H9 (cell line): ENCODE data around the gene CYP19A1. TPM values are rescaled to one million over a fixed set of nuclear protein-coding genes. Genes with fewer than 3 reads are reported as not detected.

Experiments
- DNase-seq: peaks from one replicate; pipeline ENCODE4 v3.0.0-alpha.2; 2017
- H2AFZ ChIP-seq: one replicate; pipeline ENCODE4 v1.6.1; 2013; ENCODE audit warnings: mild to moderate bottlenecking, low read length, control low read depth, moderate library complexity
- H2AK5ac ChIP-seq: 2 replicates; pipeline ENCODE4 v1.6.1; 2013; ENCODE audit warnings: low read length, control low read depth, mixed read lengths; ENCODE audit not compliant: insufficient read length
- H2BK120ac ChIP-seq: one replicate; pipeline ENCODE4 v1.6.1; 2013; ENCODE audit warnings: low read depth, mild to moderate bottlenecking, low read length, control low read depth, inconsistent platforms; ENCODE audit not compliant: poor library complexity, severe bottlenecking
- H2BK12ac ChIP-seq: 2 replicates; pipeline ENCODE4 v1.6.1; 2013; ENCODE audit warnings: low read length, control low read depth, mixed read lengths, low read depth; ENCODE audit not compliant: insufficient read length
- H2BK15ac ChIP-seq: 2 replicates; pipeline ENCODE4 v1.6.1; 2013; ENCODE audit warnings: low read depth, low read length, control low read depth
- H2BK20ac ChIP-seq: one replicate; pipeline ENCODE4 v1.6.1; 2013; ENCODE audit warnings: low read depth, mild to moderate bottlenecking, low read length, control low read depth, inconsistent platforms; ENCODE audit not compliant: poor library complexity, severe bottlenecking
- H2BK5ac ChIP-seq: 2 replicates; pipeline ENCODE4 v1.6.1; 2013; ENCODE audit warnings: low read length, control low read depth, mixed read lengths; ENCODE audit not compliant: insufficient read length
- H3K14ac ChIP-seq: 2 replicates; pipeline ENCODE4 v1.6.1; 2013; ENCODE audit warnings: low read length, control low read depth; ENCODE audit not compliant: insufficient read depth
- H3K18ac ChIP-seq: 2 replicates; pipeline ENCODE4 v1.6.1; 2013; ENCODE audit warnings: low read depth, mild to moderate bottlenecking, mixed read lengths, low read length, control low read depth; ENCODE audit not compliant: insufficient read length
- H3K23ac ChIP-seq: 2 replicates; pipeline ENCODE4 v1.6.1; 2013; ENCODE audit warnings: low read length, control low read depth, mixed read lengths, low read depth; ENCODE audit not compliant: insufficient read length
- H3K23me2 ChIP-seq: 2 replicates; pipeline ENCODE4 v1.6.1; 2013; ENCODE audit warnings: low read depth, mild to moderate bottlenecking, mixed read lengths, low read length, control low read depth; ENCODE audit not compliant: insufficient read length, poor library complexity, severe bottlenecking
- H3K27ac ChIP-seq: 2 replicates; pipeline ENCODE4 v1.5.1; 2013; ENCODE audit warnings: low read length, control low read depth, mixed read lengths, low read depth; ENCODE audit not compliant: insufficient read length
- H3K27me3 ChIP-seq: 2 replicates; pipeline ENCODE4 v1.6.1; 2013; ENCODE audit warnings: low read length, control low read depth, inconsistent platforms; ENCODE audit not compliant: insufficient read depth
- H3K4ac ChIP-seq: 2 replicates; pipeline ENCODE4 v1.6.1; 2013; ENCODE audit warnings: low read depth, mild to moderate bottlenecking, control low read depth, inconsistent platforms, low read length, moderate library complexity
- H3K4me1 ChIP-seq: 2 replicates; pipeline ENCODE4 v1.6.1; 2013; ENCODE audit warnings: low read length, control low read depth, inconsistent platforms; ENCODE audit not compliant: insufficient read depth
- H3K4me2 ChIP-seq: 2 replicates; pipeline ENCODE4 v1.6.1; 2013; ENCODE audit warnings: low read length, control low read depth, mixed read lengths; ENCODE audit not compliant: insufficient read length, insufficient read depth
- H3K56ac ChIP-seq: 2 replicates; pipeline ENCODE4 v1.6.1; 2013; ENCODE audit warnings: low read depth, mild to moderate bottlenecking, mixed read lengths, low read length, control low read depth; ENCODE audit not compliant: insufficient read length
- H3K79me1 ChIP-seq: 2 replicates; pipeline ENCODE4 v1.6.1; 2013; ENCODE audit warnings: low read depth, mild to moderate bottlenecking, moderate library complexity, low read length, control low read depth, inconsistent platforms; ENCODE audit not compliant: insufficient read depth, poor library complexity, severe bottlenecking
- H3K79me2 ChIP-seq: 2 replicates; pipeline ENCODE4 v1.6.1; 2013; ENCODE audit warnings: low read length, control low read depth, inconsistent platforms; ENCODE audit not compliant: insufficient read depth
- H3K9ac ChIP-seq: 2 replicates; pipeline ENCODE4 v1.6.1; 2013; ENCODE audit warnings: low read length, control low read depth, mixed read lengths; ENCODE audit not compliant: insufficient read length; ENCODE audit errors: extremely low read depth
- H3K9me3 ChIP-seq: one replicate; pipeline ENCODE4 v1.6.1; 2013; ENCODE audit warnings: low read depth, low read length, inconsistent platforms; ENCODE audit not compliant: control insufficient read depth
- H3T11ph ChIP-seq: one replicate; pipeline ENCODE4 v1.6.1; 2013; ENCODE audit warnings: mild to moderate bottlenecking, low read length, control low read depth, inconsistent platforms
- H4K20me1 ChIP-seq: one replicate; pipeline ENCODE4 v1.6.1; 2013; ENCODE audit not compliant: control insufficient read depth, insufficient read length, insufficient read depth
- H4K5ac ChIP-seq: 2 replicates; pipeline ENCODE4 v1.6.1; 2013; ENCODE audit warnings: low read depth, mild to moderate bottlenecking, mixed read lengths, low read length, control low read depth; ENCODE audit not compliant: insufficient read length
- H4K8ac ChIP-seq: replicated peaks from 2 replicates; pipeline ENCODE4 v1.6.1; 2013; ENCODE audit warnings: low read length, control low read depth, mixed read lengths, low read depth; ENCODE audit not compliant: insufficient read length
- H4K91ac ChIP-seq: 2 replicates; pipeline ENCODE4 v1.6.1; 2013; ENCODE audit warnings: low read depth, mild to moderate bottlenecking, moderate library complexity, mixed read lengths, low read length, control low read depth; ENCODE audit not compliant: insufficient read length
- H3K27ac Mint-ChIP-seq, 3 experiments: 2 replicates in 2 of 3; 3 replicates in 1 of 3; pipeline ENCODE4 v1.8.0; 2020 to 2021; ENCODE audit warnings: mixed read lengths in 3 of 3, mild to moderate bottlenecking in 1 of 3, moderate library complexity in 1 of 3
- H3K27me3 Mint-ChIP-seq: 2 replicates; pipeline ENCODE4 v1.8.0; 2021; ENCODE audit warnings: low read depth, mild to moderate bottlenecking, moderate library complexity, mixed read lengths
- H3K36me3 Mint-ChIP-seq, 3 experiments: 2 replicates in 2 of 3; 3 replicates in 1 of 3; pipeline ENCODE4 v1.8.0; 2020 to 2021; ENCODE audit warnings: low read depth in 3 of 3, mixed read lengths in 3 of 3; ENCODE audit not compliant: insufficient read depth in 1 of 3
- H3K4me1 Mint-ChIP-seq, 2 experiments: 2 replicates each; pipeline ENCODE4 v1.8.0; 2020; ENCODE audit warnings: mixed read lengths in 2 of 2
- H3K4me3 Mint-ChIP-seq, 2 experiments: 2 replicates in 1 of 2; 3 replicates in 1 of 2; pipeline ENCODE4 v1.8.0; 2020 to 2021; ENCODE audit warnings: mild to moderate bottlenecking in 2 of 2, mixed read lengths in 2 of 2, moderate library complexity in 1 of 2
- H3K9me3 Mint-ChIP-seq, 2 experiments: 2 replicates in 1 of 2; 3 replicates in 1 of 2; pipeline ENCODE4 v1.8.0; 2020; ENCODE audit warnings: mild to moderate bottlenecking in 2 of 2, mixed read lengths in 2 of 2, moderate library complexity in 1 of 2
- WGBS: extraction: QIAGEN DNeasy Blood & Tissue Kit; methylation state at CpG from one replicate; pipeline ENCODE4 v1.1.7; 2013; ENCODE audit warnings: missing lambda C conversion rate, low lambda C conversion rate, mixed read lengths; ENCODE audit not compliant: insufficient read length; ENCODE audit errors: extremely low coverage; 5-methylcytosine and 5-hydroxymethylcytosine counted together
- total RNA-seq: library from RNA; stranded (reverse); gene quantifications from 2 replicates; pipeline ENCODE4 v1.2.1, GENCODE V29; 2021
- TF ChIP-seq, protein P1 (sequence below): fragments of 200-600 bp; sonication (generic); conservative IDR thresholded peaks from 3 replicates; pipeline ENCODE4 v1.8.0; 2021; ENCODE audit warnings: antibody characterized with exemption, mild to moderate bottlenecking

Gene CYP19A1
- total RNA-seq, 1 experiment from 2014 or later: not detected

GRCh38 chr15:51161491-51162220 lies 176.7 kb downstream of the CYP19A1 start:
- no peaks in the 10 kb centered on the region for H3K9me3 ChIP-seq
- H3K18ac ChIP-seq: no peak overlapping the region
- no peak overlapping the region for H2BK12ac ChIP-seq
- no CpG with 5 or more reads among the region's 3 CpGs for WGBS
- Mint-ChIP-seq H3K27ac (no peak overlapping the region), H3K4me1 (peaks cover 16 to 17% of the 10 kb centered on the region in 2 experiments), H3K36me3 (no peaks in the 10 kb centered on the region), H3K9me3 (no peaks in the 10 kb centered on the region), H3K27me3 (peaks cover 10% of the 10 kb centered on the region), H3K4me3 (no peak overlapping the region)
- TF ChIP-seq, protein P1, sequence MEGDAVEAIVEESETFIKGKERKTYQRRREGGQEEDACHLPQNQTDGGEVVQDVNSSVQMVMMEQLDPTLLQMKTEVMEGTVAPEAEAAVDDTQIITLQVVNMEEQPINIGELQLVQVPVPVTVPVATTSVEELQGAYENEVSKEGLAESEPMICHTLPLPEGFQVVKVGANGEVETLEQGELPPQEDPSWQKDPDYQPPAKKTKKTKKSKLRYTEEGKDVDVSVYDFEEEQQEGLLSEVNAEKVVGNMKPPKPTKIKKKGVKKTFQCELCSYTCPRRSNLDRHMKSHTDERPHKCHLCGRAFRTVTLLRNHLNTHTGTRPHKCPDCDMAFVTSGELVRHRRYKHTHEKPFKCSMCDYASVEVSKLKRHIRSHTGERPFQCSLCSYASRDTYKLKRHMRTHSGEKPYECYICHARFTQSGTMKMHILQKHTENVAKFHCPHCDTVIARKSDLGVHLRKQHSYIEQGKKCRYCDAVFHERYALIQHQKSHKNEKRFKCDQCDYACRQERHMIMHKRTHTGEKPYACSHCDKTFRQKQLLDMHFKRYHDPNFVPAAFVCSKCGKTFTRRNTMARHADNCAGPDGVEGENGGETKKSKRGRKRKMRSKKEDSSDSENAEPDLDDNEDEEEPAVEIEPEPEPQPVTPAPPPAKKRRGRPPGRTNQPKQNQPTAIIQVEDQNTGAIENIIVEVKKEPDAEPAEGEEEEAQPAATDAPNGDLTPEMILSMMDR: no peak
- no peak overlapping the region for H2BK15ac ChIP-seq
- no peak overlapping the region for H3K14ac ChIP-seq
- no peaks in the 10 kb centered on the region for H3K27me3 ChIP-seq
- H3K4me1 ChIP-seq: peaks cover 5% of the 10 kb centered on the region; the same call in 1 of the 2 replicates
- no peak for DNase-seq
- H2AK5ac ChIP-seq: no peak overlapping the region
- H2BK5ac ChIP-seq: no peak overlapping the region
- H3K9ac ChIP-seq: no peak overlapping the region
- no peak overlapping the region for H3K56ac ChIP-seq
- H4K20me1 ChIP-seq: no peaks in the 10 kb centered on the region
- H2AFZ ChIP-seq: no peak overlapping the region
- H3T11ph ChIP-seq: no peak overlapping the region
- H2BK120ac ChIP-seq: no peak overlapping the region
- H3K4me2 ChIP-seq: no peak overlapping the region
- no peak overlapping the region for H4K91ac ChIP-seq
- H4K5ac ChIP-seq: no peak overlapping the region
- no peak overlapping the region for H2BK20ac ChIP-seq
- H3K23me2 ChIP-seq: no peaks in the 10 kb centered on the region
- H3K79me1 ChIP-seq: no peaks in the 10 kb centered on the region
- H3K23ac ChIP-seq: no peak overlapping the region
- H3K4ac ChIP-seq: no peak overlapping the region
- H3K79me2 ChIP-seq: no peaks in the 10 kb centered on the region
- H3K27ac ChIP-seq: no peak overlapping the region
- no peak overlapping the region for H4K8ac ChIP-seq
